Transverse colon (tissue), 3 donors: ENCODE measurements around the gene GRIA4.

Source experiments
- EP300 ChIP-seq: sonication (generic); formaldehyde crosslinking; IDR thresholded peaks from one replicate; pipeline ENCODE4 v1.6.1; 2017; ENCODE audit warnings: antibody characterized with exemption, low read depth
- POLR2A ChIP-seq: fragments of 450-650 bp; IDR thresholded peaks from one replicate; pipeline ENCODE4 v1.6.1; 2016; ENCODE audit warnings: antibody characterized with exemption, mild to moderate bottlenecking, moderate library complexity
- TF ChIP-seq, protein P1 (sequence below), 5 experiments: fragments of 200-600 bp in 3 of 5; fragments of 450-650 bp in 2 of 5; sonication (generic) in 3 of 5; IDR thresholded peaks; 1 replicate in 2 of 5; 2 replicates in 3 of 5; pipeline ENCODE4 v1.5.1; 2016 to 2017; ENCODE audit warnings: antibody characterized with exemption in 5 of 5, inconsistent platforms in 3 of 5, mild to moderate bottlenecking in 2 of 5, moderate library complexity in 1 of 5

DNA sequence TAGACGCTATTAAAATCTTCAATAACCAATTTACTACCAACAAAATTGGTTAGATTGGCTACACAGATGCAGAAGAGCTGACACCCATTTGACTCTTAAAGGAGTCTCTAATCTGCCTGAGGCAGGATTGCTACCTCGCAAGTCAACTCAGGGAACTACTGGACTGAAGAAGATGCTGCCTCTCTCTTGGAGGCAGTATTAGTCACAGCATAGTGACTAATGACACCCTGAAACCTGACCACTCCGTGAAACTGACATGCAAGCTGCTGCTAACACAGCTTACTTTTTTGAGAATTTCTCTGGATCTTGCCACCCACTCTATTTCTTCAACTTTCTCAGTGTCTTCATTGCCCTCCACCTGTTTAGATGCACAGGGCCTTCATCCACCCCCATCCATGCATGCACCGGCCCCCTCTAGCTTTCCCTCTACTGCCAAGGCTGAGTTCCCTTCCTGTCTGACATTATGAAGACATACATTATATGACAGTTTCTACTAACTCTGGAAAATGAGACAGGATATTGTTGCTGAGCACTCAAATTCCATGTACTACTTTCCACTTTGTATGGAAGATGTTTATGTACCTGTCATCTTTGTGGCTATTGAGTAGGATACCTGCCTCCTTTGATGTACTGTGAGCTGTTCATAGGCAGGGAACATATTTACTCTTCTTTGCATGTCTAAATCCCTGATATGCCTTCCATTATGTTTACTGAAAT, 229.0 kb downstream of the GRIA4 start:
- TF ChIP-seq, protein P1, sequence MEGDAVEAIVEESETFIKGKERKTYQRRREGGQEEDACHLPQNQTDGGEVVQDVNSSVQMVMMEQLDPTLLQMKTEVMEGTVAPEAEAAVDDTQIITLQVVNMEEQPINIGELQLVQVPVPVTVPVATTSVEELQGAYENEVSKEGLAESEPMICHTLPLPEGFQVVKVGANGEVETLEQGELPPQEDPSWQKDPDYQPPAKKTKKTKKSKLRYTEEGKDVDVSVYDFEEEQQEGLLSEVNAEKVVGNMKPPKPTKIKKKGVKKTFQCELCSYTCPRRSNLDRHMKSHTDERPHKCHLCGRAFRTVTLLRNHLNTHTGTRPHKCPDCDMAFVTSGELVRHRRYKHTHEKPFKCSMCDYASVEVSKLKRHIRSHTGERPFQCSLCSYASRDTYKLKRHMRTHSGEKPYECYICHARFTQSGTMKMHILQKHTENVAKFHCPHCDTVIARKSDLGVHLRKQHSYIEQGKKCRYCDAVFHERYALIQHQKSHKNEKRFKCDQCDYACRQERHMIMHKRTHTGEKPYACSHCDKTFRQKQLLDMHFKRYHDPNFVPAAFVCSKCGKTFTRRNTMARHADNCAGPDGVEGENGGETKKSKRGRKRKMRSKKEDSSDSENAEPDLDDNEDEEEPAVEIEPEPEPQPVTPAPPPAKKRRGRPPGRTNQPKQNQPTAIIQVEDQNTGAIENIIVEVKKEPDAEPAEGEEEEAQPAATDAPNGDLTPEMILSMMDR (IDR thresholded peaks at IDR 0.05) = no peak
- TF ChIP-seq POLR2A (no peak), EP300 (no peak)
